HG03066 (cell line): Measurements from ENCODE around the gene NELL2.

Experiments used
- ATAC-seq: cut with Tn5 transposase; IDR thresholded peaks from one replicate; pipeline ENCODE4 v1.9.1; 2021; ENCODE audit warnings: low read depth; ENCODE audit not compliant: unreplicated experiment

NELL2 gene

GRCh38 chr12:44637875-44638274 lies 238.2 kb downstream of the NELL2 start:
- no peak for ATAC-seq

- ATAC-seq, result no peak
Observed at GRCh38 chr12:44628180-44628579, 247.9 kb downstream of the NELL2 start.

GRCh38 chr12:44627387-44628166 lies 248.5 kb downstream of the NELL2 start:
- ATAC-seq, result no peak

GRCh38 chr12:44626883-44627282 lies 249.2 kb downstream of the NELL2 start:
- ATAC-seq, result no peak

- ATAC-seq, result no peak
Observed at GRCh38 chr12:44618946-44619345, 257.2 kb downstream of the NELL2 start.

- no peak for ATAC-seq
Observed at GRCh38 chr12:44616402-44616801, 259.7 kb downstream of the NELL2 start.

- ATAC-seq, result no peak
Observed at GRCh38 chr12:44611538-44611937, 264.6 kb downstream of the NELL2 start.

- ATAC-seq, result no peak
Observed at GRCh38 chr12:44603701-44604100, 272.4 kb downstream of the NELL2 start.

- no peak for ATAC-seq
Observed at GRCh38 chr12:44592626-44593025, 283.5 kb downstream of the NELL2 start.

GRCh38 chr12:44589697-44590096 lies 286.4 kb downstream of the NELL2 start:
- no peak for ATAC-seq

- no peak for ATAC-seq
Observed at GRCh38 chr12:44588651-44589050, 287.5 kb downstream of the NELL2 start.

GRCh38 chr12:44584625-44585024 lies 291.5 kb downstream of the NELL2 start:
- no peak for ATAC-seq

GRCh38 chr12:44582521-44582920 lies 293.6 kb downstream of the NELL2 start:
- no peak for ATAC-seq

GRCh38 chr12:44581642-44582242 lies 294.4 kb downstream of the NELL2 start:
- no peak for ATAC-seq

- ATAC-seq, result no peak
Observed at GRCh38 chr12:44574586-44574985, 301.5 kb downstream of the NELL2 start.

- ATAC-seq, result no peak
Observed at GRCh38 chr12:44573723-44574122, 302.4 kb downstream of the NELL2 start.

- ATAC-seq, result no peak
Observed at GRCh38 chr12:44571006-44571550, 305.0 kb downstream of the NELL2 start.

GRCh38 chr12:44570036-44570583 lies 306.0 kb downstream of the NELL2 start:
- ATAC-seq, result no peak

GRCh38 chr12:44565163-44565562 lies 311.0 kb downstream of the NELL2 start:
- no peak for ATAC-seq

- no peak for ATAC-seq
Observed at GRCh38 chr12:44563486-44563885, 312.6 kb downstream of the NELL2 start.

- ATAC-seq, result no peak
Observed at GRCh38 chr12:44558340-44559100, 317.6 kb downstream of the NELL2 start.
